Kidney epithelial cell (primary cell): ENCODE measurements around the gene FUT7. TPM values are rescaled to one million over a fixed set of nuclear protein-coding genes. Genes with fewer than 3 reads are reported as not detected.

ENCODE experiments used
- DNase-seq: peaks from one replicate; pipeline ENCODE4 v3.0.0-alpha.2; 2010; ENCODE audit warnings: low read depth
- H3K27me3 ChIP-seq: 2 replicates; pipeline ENCODE4 v1.6.0; 2011; ENCODE audit warnings: low read length; ENCODE audit not compliant: control insufficient read depth, insufficient read depth
- H3K36me3 ChIP-seq: 2 replicates; pipeline ENCODE4 v1.5.1; 2011; ENCODE audit warnings: low read length; ENCODE audit not compliant: control insufficient read depth, insufficient read depth
- H3K4me3 ChIP-seq: 2 replicates; pipeline ENCODE4 v1.5.1; 2011; ENCODE audit warnings: low read depth, mild to moderate bottlenecking, control low read depth, low read length
- CTCF ChIP-seq: IDR thresholded peaks from 2 replicates; pipeline ENCODE4 v1.5.1; 2011; ENCODE audit warnings: mild to moderate bottlenecking, moderate library complexity, low read length, control low read depth, inconsistent platforms; ENCODE audit not compliant: insufficient read depth, poor library complexity, severe bottlenecking
- total RNA-seq: library from RNA; depleted of rRNA; stranded (reverse); fragments of >200 nt; gene quantifications from 2 replicates; pipeline ENCODE4 v1.2.3, GENCODE V29; 2015

Gene FUT7
- total RNA-seq, 1 donor from 2014 or later, result not detected

GRCh38 chr9:137026384-137026783 is 5.5 kb downstream of the FUT7 start:
- Histone ChIP-seq H3K4me3 (no peak overlapping the region), H3K36me3 (peaks cover 2% of the 10 kb centered on the region), H3K27me3 (peaks cover 2% of the 10 kb centered on the region)
- TF ChIP-seq CTCF, result no peak
- no peak for DNase-seq

GRCh38 chr9:137025517-137025966 is 6.3 kb downstream of the FUT7 start:
- Histone ChIP-seq H3K4me3 (no peak overlapping the region), H3K36me3 (peaks cover 2% of the 10 kb centered on the region), H3K27me3 (peaks cover 2% of the 10 kb centered on the region)
- TF ChIP-seq CTCF, result peak; percentile 10
- DNase-seq, result no peak

- peaks cover 2% of the 10 kb centered on the region for H3K27me3 ChIP-seq
- peaks cover 2% of the 10 kb centered on the region for H3K36me3 ChIP-seq
- H3K4me3 ChIP-seq, result no peak overlapping the region
- no peak for TF ChIP-seq CTCF
- no peak for DNase-seq
Measured at GRCh38 chr9:137023583-137023991, 8.3 kb downstream of the FUT7 start.

GRCh38 chr9:137023157-137023556 is 8.7 kb downstream of the FUT7 start:
- no peak for DNase-seq
- Histone ChIP-seq H3K27me3 (peaks cover 2% of the 10 kb centered on the region), H3K36me3 (peaks cover 2% of the 10 kb centered on the region), H3K4me3 (no peak overlapping the region)
- no peak for TF ChIP-seq CTCF

- no peak for DNase-seq
- Histone ChIP-seq H3K36me3 (peaks cover 2% of the 10 kb centered on the region), H3K27me3 (peaks cover 2% of the 10 kb centered on the region), H3K4me3 (no peak overlapping the region)
- TF ChIP-seq CTCF, result no peak
Measured at GRCh38 chr9:137022662-137023008, 9.3 kb downstream of the FUT7 start.

- DNase-seq, result no peak
- H3K27me3 ChIP-seq, result peaks cover 2% of the 10 kb centered on the region
- peaks cover 2% of the 10 kb centered on the region for H3K36me3 ChIP-seq
- no peak overlapping the region for H3K4me3 ChIP-seq
- TF ChIP-seq CTCF, result no peak
Measured at GRCh38 chr9:137021979-137022661, 9.8 kb downstream of the FUT7 start.
